ENCODE data around the gene CD22.
"Not testable (repeated sequence)": the region's sequence is repeated elsewhere in the genome, so short reads cannot be mapped to it uniquely, and the experiment has no call there.

CD22 gene

DNA sequence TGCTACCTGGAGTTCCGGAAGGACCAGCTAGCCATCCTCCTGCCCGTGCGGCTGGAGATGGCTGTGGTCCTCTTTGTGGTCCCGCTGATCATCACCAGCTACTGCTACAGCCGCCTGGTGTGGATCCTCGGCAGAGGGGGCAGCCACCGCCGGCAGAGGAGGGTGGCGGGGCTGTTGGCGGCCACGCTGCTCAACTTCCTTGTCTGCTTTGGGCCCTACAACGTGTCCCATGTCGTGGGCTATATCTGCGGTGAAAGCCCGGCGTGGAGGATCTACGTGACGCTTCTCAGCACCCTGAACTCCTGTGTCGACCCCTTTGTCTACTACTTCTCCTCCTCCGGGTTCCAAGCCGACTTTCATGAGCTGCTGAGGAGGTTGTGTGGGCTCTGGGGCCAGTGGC lies 30.4 kb downstream of the CD22 start:
- not testable (repeated sequence) for DNase-seq (ENCODE audit: low spot score)

DNA sequence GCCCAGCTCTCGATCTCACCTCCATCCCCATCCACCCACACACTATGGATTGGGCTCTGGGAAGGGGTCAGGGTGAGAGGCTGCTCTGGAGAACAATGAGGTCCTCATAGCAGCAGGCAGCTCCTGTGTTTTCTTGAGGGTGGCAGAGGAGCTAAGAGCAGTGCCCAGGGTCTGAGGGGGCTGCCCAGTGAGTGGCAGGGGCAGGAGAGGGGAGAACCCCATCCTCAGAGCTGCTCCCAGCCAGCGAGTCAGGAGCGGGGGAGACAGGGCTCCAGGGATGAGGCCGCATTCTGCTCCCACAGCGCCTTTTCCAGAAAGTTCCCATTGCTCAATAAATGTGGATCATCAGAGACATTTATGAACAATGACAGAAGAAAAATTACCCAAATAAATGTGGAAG lies 31.1 kb downstream of the CD22 start:
- DNase-seq (ENCODE audit: low spot score): not testable (repeated sequence)

DNA sequence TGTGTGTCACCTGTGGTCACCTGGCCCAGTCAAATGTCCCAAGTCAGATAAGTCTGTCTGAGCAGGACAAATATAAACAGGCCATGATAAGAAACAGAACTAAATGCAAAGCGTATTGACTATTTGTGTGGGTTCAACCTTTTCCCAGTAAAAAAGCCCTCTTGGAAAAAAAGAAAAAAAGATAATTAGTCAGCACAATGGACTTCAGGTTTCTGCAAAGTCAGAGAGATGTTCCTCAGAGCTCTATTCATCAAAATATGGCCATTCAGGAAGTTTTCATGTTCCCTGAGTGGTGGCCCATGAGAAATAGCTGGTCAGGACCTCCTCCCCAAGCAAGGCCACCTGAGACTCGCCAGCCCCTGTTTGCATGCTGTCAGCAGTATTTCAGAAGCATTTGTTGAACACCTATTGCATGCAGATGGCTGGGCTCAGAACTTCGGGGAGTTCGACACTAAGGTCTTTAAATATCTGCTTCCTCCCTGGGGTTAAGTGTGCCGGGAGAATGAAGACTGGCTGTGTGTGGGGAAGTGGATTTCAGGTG lies 32.0 kb downstream of the CD22 start:
- no peak for DNase-seq (ENCODE audit: low spot score)

DNA sequence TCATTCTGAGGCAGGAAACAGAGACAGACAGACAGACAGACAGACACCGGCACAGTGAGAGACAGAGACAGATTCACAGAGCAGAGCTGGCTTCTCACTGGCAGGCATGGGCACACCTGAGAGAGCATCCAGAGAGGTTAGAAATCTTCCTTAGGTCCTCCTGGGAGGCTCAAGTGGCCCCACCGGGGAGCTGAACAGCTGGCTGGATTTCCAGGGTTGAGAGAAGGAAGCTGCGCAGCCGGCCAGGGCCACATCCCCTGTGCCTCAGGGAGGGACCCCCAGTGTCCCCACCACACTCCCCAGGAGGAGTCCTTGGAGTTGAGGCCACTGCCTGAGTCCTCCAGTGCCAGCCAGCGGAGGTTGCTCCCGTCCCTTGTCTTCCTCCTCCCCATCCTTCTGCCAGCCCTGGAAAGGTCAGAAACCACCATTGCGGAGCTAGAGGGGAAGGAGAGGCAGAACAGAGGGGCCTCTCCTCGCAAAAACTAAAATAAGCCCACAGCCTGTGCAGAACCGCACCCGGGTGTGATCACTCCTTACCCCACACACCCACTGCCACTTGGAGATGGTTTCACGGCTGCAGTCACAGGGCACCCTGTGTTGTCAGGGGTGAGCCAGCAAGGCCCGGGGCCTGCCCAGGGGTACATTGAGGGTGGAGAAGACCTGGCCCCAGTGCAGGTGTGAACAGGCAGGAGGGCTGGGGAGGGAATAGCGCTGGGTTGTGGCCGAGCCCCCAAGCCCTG lies 33.4 kb downstream of the CD22 start:
- DNase-seq (ENCODE audit: low spot score): no peak

DNA sequence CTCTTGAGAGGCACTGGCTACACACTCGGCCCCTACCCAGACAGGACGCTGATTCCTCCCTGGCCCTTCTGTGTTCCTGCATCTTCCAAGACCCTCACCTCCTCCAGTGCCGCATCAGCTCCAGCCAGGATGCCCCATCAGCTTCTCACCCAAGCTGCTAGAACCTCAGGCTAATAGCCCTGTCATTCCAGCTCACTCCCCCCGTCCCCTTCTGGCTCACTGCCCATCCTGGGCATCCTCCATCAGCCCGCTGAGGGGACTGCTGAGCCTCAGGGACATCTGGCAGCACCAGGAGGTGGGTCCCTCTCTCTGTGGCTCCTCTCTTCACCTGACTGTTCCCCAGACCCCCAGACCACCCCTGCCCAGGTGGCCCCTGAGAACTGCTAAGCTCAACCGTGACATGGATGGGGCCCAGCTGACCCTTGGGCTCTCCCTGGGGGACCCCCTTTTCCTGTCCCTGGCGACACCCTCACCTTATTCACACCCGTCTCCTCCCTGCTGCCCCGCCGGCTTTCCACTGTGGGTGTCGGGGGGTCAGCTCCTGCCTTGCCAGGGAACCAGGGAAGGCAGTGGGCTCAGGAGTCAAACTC lies 34.1 kb downstream of the CD22 start:
- no peak for DNase-seq (ENCODE audit: low spot score)

DNA sequence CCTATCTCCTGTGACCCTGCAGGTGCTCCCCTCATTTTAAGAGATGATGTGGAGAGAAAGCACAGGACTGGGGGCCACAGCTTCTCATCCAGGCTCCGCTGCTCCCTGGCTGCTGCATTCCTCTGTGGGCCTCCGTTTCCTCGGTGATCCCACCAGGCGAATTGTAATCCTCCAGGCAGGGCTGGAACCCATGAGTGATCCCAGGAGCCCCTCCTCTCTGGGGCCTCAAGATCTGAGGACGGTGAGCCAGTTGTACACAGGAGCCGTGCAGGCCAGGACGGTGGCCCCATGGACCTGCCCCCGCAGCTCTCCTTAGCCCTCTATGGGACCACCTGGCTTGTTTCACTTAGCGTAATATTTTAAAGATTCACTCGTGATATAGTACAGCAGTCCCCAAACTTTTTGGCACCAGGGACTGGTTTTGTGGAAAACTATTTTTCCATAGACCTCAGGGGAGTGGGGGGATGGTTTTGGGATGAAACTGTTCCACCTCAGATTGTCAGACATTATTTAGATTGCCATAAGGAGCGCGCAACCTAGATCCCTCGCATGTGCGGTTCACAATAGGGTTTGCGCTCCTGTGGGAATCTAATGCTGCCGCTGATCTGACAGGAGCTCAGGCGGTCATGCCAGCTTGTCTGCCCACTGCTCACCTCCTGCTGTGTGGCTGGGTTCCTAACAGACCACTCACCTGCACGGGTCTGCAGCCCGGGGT lies 34.9 kb downstream of the CD22 start:
- no peak for DNase-seq (ENCODE audit: low spot score)

DNA sequence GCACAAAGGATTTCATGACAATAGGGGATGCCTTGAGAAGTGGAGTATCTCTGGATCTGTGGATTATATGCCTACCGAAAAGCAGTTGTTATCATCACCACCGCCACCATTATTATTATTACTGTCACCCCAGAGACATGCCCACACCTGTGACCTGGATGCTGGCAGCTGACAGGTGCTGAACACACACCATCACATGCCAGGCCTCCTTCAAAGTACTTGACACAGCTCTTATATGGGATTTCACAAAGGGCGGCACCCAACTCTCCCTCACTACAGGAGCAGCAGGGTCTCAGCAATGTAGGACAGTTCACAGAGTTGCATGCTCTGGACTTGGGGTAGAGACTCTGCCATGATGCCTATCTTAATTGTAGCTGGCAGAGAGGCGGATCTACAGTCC lies 36.3 kb downstream of the CD22 start:
- DNase-seq (ENCODE audit: low spot score): no peak

DNA sequence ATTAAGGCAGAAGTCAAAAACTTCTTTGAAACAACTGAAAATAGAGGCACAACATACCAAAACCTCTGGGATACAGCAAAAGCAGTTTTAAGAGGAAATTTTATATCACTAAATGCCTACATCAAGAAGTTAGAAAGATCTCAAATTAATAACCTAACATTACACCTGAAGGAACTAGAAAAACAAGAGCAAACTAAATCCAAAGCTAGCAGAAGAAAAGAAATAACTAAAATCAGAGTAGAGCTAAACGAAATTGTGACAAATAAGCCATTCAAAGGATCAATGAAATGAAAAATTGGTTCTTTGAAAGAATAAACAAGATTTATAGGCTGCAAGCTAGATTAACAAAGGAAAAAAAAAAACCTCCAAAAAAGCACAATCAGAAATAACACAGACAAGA lies 39.4 kb downstream of the CD22 start:
- DNase-seq (ENCODE audit: low spot score): no peak

DNA sequence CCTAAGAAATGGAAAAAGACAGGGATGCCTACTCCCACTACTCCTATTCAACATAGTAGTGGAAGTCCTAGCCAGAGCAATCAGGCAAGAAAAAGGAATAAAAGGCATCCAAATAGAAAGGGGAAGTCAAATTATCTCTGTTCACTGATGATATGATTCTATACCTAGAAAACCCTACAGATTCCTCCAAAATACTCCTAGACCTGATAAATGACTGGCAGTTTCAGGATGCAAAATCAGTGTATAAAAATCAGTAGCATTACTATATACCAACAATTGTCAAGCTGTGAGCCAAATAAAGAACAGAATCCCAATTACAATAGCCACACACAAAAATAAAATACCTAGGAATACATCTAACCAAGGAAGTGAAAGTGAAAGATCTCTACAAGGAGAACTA lies 40.5 kb downstream of the CD22 start:
- no peak for DNase-seq (ENCODE audit: low spot score)

DNA sequence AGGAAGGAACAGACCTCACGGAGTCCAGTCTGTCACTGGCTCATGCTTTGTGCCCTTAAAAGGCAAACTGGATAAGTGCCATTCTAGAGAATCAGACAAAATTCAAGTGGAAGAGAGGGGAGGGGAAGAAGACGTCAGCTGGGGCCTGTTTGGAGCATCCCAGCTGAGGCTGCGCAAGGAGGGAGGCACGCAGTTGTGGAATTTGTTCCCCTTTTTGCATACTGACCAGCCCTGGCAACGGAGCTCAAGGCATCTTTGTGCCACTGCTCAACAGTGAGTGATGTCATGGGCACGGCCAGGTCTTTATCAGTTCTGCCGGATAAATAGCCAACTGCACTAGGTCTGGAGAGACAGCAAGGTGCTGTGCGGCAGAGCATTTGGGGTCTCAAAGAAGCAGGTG lies 41.7 kb downstream of the CD22 start, which contains the start of gene GPR42:
Gene GPR42 (plus strand): TSS at position 347 of the 400 bp plus-strand sequence. CDS start 292 bp downstream, outside the sequence.
- no peak for DNase-seq (ENCODE audit: low spot score)

DNA sequence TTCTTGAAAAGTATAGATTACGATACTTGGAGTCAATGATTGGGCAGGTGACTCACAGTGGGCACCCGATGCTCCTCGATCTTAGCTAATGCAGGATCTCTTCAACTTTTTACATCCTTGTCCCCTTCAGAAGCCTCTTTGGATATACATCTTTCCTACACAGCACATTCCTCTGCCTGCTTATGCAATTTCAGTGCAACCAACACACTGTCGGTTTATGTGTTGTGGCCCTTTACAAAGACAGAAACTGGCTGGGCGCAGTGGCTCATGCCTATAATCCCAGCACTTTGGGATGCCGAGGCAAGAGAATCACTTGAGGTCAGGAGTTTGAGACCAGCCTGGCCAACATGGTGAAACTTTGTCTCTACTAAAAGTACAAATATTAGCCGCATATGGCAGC lies 44.5 kb downstream of the CD22 start:
- no peak for DNase-seq (ENCODE audit: low spot score)

DNA sequence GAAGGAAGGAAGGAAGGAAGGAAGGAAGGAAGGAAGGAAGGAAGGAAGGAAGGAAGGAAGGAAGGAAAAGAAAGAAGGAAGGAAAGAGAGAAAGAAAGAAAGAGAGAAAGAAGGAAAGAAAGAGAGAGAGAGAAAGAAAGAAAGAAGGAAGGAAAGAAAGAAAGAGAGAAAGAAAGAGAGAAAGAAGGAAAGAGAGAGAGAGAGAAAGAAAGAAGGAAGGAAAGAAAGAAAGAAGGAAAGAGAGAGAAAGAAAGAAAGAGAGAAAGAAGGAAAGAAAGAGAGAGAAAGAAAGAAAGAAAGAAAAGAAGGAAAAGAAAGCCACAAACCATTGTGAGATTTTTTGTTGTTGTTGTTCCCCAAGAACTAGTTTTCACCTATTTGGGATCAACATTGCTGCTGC lies 45.0 kb downstream of the CD22 start:
- DNase-seq (ENCODE audit: low spot score): not testable (repeated sequence)

DNA sequence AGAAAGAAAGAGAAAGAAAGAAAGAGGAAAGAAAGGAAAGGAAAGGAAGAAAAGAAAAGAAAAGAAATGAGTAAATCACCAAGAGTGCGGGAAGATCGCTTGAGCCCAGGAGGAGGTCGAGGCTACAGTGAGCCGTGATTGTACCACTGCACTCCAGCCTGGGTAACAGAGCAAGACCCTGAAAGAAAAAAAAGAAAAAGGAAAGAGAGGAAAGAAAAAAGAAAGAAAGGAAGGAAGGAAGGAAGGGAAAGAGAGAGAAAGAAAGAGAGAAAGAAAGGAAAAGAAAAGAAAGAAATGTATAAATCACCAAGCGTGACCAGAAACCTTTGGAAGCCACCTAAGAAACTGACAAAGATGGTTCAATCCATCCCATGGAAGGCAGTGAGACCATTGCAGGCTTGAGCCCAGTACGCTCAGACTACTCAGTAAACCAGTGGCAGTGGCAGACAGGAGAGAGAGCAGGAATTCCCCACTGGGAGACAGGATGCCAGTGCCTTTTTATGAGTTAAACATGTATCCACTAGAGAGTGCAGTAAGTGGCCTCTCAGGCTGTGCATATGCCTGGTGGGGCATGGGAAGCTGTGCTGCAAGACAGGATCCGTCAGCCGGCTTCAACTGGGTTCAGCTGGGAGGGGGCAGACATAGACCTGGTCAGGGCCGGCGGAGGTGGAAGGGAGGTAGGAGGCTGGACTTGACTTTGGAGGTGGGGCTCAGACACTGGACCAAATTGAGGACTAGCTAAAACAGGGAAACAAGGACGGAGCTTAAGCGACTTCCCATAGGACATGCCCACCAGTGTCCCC lies 46.7 kb downstream of the CD22 start:
- no peak for DNase-seq (ENCODE audit: low spot score)

DNA sequence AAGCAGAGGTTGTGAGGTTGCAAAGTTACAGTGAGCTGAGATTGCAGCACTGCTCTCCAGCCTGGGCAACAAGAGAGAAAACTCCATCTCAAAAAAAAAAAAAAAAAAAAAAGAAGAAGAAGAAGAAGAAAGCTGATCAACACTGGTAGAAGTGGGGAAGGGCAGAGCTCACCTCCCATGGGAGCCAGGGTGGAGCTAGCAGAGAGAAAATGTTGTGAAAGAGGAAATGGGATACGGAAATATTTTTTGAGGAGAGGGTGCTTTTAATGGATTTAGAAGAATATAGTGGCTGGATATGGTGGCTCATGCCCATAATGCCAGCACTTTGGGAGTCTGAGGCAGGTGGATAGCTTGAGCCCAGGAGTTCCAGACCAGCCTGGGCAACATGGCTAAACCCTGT lies 48.7 kb downstream of the CD22 start:
- DNase-seq (ENCODE audit: low spot score): no peak

DNA sequence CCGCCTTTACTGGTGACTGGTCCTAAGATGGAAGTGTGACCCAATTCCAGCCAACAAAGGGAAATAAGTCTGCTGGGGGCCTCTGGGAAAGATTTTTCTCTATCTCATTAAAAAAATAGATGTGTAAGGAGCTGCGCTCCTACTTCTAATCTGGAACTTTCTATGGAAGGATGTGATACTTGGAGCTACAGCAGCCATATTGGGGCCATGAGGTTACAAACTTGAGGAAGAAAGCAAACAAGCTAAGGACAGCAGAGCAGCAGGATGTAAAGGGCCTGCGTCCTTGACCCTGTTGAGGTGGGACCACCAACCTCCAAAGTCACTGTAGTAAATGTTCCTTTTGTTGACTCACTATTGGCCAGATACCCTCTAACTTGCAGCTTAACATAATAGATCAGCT lies 49.4 kb downstream of the CD22 start:
- DNase-seq (ENCODE audit: low spot score): no peak

DNA sequence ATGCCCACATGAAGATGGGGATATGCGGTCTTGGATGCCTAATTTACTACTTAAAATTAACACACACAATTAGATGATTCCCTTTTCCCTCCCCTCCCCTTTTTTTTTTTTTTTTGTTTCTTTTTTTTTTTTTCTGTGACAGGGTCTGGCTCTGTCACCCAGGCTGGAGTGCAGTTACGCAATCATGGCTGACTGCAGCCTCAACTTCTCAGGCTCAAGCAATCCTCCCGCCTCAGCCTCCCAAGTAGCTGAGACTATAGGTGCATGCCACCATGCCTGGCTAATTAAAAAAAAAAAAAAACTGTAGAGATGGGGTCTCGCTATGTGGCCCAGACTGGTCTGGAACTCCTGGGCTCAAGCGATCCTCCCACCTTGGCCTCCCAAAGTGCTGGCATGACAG lies 50.6 kb downstream of the CD22 start:
- not testable (repeated sequence) for DNase-seq (ENCODE audit: low spot score)

DNA sequence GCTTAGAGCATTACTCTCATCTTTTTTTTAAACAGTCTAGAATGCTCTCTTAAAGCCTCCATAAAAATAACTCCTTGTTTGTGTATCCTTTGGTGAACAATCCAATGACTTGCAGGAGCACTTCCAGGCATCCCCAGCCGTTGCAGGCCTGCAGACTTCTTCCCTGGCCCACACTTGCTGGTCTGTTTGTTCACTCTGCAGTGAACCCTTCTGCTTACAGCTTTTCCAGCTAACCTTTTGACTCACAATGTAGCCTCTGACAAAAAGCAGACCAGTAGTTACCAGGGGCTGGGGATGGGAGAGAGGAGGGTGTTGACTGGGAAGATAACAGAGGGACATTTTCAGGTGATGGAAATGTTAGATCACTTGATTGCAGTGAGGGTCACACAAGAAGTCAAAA lies 51.0 kb downstream of the CD22 start:
- DNase-seq (ENCODE audit: low spot score): no peak

DNA sequence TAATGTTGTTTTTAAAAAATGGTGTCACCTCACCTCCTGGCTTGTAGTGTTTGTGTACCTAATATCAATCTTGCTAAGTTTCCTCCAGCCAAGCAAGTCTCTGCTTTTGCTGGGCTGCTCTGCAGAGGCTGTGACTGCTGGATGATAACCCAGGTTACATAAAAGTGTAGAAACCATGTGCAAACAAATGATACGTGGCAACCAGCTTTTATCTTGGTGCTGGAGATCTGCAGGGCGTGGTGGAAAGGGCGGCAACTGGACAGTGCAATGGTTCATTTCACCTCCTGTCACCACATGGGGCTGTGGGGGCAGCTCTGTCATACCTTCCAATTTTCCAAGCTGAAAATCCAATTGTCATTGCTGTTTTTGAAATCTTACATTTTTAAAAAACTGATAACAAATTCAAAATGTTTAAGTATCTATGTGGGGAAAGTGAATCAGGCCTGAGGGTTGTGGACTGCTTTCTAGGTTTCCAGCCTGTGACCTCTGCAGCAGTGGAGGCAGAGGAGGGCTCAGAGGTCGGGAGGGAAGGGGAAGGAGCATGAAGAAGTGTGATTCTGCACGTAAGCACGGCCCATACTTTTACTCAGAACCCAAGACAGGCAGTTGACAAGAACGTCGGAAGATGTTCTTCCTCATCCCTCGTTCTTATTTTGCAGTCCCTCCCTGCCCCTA lies 51.6 kb downstream of the CD22 start:
- DNase-seq (ENCODE audit: low spot score): no peak

DNA sequence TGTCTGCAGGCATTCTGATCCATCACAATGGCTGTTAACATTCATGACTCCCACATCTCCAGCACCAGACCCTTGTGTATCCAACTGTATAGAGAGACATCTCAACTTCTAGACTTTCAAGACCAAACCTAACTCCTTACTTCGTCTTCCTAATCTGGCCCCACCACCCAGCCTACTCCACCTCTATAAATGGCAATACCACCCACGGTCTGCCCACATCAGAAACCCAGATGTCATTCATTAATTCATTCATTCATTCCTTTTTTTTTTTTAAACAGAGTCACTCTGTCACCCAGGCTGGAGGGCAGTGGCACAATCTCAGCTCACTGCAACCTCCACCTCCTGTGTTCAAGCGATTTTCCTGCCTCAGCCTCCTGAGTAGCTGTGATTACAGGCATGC lies 52.3 kb downstream of the CD22 start:
- DNase-seq (ENCODE audit: low spot score): no peak

DNA sequence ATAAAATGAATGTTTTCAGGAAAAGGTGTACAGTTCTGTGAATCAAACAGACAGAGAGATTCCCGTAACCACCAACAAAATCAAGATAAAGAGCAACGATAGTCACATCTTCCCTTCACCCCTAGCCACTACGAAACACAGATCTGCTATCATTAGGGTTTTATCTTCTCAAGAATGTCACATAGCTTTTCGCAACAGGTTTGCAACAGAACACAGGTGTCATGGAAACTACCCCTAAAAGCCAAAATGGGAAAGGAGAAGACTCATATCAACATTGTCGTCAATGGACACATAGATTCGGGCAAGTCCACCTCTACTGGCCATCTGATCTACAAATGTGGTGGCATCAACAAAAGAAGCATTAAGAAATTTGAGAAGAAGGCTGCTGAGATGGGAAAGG lies 52.9 kb downstream of the CD22 start:
- DNase-seq (ENCODE audit: low spot score): no peak

DNA sequence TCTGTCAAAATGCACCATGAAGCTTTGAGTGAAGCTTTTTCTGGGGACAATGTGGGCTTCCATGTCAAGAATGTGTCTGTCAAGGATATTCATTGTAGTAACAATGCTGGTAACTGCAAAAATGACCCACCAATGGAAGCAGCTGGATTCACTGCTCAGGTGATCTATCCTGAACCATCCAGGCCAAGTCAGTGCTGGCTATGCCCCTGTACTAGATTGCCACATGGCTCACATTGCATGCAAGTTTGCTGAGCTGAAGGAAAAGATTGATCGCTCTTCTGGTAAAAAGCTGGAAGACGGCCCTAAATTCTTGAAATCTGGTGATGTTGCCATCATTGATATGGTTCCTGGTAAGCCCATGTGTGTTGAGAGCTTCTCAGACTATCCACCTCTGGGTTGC lies 54.5 kb downstream of the CD22 start:
- DNase-seq (ENCODE audit: low spot score): no peak

Measured in hepatic stellate cell (primary cell).